NCI-H187 (cell line): ENCODE data around the gene ATXN7L1.
A peak's percentile ranks its signal among the peaks of the same experiment; 100 is the strongest.
"Not testable (repeated sequence)": the region's sequence is repeated elsewhere in the genome, so short reads cannot be mapped to it uniquely, and the experiment has no call there.

Source experiments
- DNase-seq, 2 experiments: peaks; one replicate each; lab custom pipeline; 2025; lab: John Stamatoyannopoulos, UW

ATXN7L1 gene

DNA sequence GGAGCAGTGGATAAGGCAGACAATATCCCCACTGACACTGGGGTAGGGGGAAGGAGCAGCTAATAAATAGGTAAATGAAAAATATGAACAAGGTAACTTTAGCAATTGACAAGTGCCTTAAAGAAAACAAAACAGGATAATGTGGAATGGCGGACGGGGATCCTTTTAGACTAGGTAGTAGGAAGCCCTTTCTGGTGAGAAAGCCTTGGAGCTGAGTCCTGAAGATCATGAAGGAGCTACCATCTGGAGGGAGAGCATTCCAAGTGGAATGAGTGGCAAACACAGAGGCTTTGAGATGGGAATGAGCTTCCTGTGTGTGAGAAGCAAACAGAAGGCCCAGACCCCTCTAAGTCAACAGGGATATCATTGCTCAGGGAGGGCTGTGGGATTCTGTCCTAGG lies 16.0 kb upstream of the ATXN7L1 start:
- DNase-seq, result no peak

DNA sequence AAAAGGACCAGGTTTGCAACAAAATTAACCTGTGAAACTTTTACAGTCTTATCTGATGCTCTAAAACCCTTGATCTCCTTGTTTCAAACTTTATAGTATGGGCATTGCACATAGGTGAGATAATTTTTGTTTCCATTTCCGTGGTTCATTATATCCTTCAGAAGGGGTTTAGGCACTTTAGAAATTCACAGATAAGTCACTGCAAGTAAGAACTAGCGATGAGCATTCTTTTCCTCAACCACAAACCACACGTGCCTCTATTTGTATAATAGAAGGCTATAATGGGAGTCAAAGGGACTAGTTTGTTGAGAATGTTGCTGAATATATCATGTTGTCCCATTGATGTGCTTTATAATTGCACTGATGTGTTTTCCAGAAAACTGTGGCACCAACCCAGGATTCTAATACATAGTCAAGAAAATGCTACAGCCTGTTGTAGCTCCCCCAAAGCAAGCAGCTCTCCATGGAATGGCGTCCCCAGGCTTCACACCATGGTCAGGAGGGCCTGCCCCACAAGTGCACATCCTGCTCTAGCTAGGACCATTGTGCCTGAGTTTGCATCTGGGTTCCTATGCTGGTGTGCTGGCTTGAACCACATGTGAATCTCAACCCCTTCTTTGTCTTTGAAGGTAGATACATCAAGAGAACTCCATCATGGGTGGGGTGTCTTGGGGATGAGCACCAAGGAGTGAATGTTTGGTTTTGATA lies 14.0 kb upstream of the ATXN7L1 start:
- no peak for DNase-seq

DNA sequence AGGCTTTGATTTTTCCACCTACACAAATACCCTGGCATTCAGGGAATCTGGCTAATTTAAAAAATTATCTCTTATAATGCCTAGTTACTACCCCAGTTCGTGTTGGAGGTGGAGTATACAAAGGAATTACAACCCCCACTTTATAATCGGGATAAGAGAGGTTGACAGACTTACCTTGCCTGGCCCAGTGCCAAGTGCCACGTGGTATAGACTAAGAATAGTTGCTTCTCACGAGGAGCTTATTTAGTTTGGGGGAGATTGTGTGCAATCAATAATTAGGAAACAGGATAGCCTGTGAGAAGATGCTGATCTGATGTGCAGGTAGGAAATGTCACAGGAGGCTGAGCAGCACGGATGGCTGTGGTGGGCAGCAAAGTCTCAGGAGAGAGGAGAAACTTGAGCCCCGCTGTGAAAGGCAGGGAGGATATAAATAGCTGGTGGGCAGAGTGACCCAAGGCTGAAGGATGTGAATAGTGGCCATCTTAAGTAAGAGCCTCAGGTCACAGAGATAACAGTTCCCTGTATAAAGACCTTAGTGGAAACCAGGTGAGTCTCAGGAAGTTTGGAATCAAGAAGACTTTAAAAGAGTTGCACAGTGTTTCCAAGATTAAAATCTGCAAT lies 11.3 kb upstream of the ATXN7L1 start:
- peak in 1 of 2 experiments; percentile 16 for DNase-seq

DNA sequence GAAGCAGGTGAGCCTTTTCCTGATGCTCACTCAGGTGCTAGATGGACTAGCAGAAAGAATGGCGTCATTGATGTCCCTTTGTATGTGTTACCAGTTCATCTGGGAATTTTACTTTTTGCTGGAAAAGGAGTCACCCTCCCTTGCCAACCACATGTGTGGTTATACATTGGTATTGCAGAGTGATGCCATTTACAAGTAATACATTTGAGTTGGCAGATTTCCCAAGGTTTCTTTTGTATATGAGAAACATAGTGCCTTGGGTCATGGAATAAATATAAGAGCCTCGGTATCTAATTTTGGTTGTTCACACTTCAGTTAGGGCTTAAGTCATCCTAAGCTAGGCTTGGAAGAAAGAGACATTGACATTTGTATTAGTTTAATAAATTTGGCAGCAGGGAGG lies 10.4 kb upstream of the ATXN7L1 start:
- no peak for DNase-seq

DNA sequence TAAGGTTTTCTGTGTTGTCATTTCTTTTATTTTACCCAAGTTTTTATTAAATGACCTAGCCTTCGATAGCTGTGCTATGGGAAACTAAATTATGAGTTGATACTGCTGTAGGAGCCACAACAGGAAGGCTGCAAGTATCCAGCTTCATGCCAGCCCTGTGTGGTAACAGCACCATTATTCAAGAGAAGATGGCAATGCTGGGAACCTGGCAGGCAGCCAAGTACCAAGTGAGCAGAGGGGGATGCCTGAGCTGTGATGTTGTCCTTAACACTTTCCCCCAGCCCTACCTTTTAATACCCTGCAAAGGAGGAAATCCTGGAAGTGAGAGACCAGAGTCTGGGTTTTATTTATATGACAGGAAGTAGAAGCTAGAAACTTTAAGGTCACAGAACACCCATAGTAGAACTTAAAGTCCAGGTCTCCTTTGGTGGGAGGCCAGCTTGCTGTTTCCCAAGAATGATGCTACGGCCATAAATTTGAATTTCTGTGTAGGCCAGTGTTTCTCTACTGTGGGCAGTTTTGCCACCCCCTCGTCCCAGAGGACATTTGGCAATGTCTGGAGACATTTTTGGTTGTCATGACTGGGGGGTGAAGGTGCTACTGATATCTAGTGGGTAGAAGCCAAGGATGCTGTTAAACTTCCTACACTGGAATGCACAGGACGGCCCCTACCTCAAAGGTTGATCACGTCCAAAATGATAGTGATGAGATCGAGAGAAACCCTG lies 9.2 kb upstream of the ATXN7L1 start:
- DNase-seq, result peak in 1 of 2 experiments; percentile 16

DNA sequence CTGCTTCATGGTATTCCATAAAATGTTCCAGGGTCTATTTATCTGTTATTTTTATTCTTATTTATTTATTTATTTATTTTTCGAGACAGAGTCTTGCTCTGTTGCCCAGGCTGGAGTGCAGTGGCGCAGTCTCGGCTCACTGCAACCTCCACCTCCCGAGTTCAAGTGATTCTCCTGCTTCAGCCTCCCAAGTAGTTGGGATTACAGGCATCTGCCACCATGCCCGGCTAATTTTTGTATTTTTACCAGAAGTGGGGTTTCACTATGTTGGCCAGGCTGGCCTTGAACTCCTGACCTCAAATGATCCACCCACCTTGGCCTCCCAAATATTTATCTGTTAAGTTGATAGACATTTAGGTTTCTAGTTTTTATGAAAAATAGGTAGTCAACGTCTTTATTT lies 6.8 kb upstream of the ATXN7L1 start:
- DNase-seq, result not testable (repeated sequence)

DNA sequence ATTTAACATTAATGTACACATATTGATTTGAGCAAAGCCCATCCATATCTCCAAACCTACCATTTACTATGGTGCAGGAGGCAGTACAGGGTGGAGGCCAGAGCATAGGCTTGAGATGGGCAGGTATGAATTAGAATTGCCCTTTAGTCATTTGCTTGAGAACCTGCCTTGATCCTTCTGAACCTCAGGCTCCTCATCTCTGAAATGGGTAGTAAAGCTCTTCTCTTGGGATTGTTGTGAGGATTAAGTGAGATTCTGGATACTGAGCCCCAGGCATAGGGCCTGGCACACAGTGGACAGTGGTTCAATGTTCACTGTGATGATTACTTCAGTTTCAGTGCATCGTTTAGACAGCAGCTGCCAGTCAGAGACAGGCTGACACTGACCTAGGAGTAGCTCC lies 5.0 kb upstream of the ATXN7L1 start:
- DNase-seq, result no peak

DNA sequence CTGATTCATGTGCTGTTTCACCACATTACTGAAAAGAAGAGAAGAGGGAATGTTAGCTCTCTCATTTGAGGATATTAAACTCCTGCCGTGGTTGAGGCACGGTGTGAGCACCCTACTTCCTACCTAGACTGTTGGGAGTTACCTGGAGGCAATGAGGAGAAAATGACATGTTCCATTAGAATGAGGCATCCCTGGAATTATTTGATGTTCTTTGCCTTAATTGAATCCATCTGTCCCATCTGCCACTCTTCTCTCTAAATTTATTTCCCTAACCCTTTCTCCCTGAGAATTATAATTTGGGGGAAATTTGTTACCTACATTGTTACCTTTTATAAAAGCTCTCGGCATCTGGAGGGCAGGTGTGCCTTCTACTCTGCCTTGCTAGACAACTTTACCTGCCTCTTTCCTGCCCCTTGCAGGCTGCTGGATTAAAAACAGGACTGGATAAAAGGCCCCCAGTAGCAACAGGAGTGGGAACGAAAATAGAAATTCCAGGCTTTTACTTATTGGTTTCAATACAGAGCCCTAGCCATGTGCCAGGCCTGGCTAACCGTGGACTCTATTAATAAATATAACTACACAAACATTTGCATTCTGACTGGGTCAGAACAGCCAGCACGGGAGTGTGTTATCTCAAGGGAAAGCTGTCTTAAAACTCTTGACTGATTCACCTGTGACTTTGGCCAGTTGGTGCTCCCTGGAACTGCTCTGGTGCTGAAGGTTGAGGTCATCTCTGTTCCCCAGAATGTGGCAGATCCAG lies 4.4 kb upstream of the ATXN7L1 start:
- no peak for DNase-seq

DNA sequence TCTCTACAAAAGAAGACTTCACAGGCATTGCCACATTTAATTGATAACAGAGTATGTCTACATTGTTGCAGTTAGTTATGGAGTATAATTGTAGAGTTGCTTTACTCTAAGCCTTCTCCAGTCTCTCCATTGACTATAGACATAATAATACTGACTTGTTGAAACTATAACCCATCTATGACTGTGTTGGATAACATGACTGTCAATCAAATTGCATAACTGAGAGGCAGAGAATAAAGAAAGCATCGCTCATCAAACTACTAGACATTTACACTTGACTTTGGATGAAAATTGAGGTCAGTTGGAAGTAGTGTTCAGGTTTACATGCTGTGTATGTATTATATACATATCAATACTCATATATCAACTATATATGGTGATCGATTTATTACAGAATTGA lies 3.4 kb upstream of the ATXN7L1 start:
- no peak for DNase-seq

DNA sequence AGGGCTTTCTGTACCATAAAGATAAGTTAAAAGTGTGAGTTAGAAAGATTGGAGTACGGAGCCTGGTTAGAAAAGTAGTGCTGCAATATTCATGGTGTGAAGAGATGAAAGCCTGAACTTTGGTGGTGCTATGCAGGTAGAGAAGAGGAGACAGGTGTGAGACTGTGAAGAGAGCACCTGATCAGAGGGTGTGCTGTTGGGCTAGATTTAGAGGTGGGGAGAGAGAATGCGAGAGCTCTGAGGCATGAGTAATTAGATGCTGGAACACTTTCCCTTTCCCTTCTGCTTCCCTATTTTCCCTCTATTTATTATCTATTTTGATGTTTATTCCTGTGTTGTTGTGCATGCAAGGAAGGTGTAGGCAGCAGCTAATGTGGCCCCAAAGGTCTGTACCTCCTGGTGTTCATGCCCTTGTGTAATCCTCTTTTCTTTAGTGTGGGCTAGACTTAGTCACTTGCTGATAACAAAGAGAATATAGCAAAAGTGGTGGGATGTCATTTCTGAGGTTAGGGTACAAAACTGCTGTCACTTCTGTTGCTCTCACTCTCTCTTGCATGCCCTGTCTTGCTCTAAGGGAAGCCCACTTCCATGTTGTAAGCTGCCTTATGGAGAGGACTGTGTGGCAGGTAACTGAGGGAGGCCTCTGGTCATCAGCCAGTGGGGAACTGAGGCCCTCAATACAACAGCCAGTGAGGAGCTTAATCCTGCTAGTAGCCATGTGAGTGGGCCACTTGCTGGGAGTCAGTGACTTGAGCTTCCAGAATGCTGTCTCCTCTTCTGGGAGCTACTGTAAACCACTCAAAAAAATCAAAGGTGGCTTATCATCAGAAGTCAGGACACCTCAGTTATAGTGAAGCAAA lies 2.6 kb upstream of the ATXN7L1 start:
- DNase-seq, result no peak

DNA sequence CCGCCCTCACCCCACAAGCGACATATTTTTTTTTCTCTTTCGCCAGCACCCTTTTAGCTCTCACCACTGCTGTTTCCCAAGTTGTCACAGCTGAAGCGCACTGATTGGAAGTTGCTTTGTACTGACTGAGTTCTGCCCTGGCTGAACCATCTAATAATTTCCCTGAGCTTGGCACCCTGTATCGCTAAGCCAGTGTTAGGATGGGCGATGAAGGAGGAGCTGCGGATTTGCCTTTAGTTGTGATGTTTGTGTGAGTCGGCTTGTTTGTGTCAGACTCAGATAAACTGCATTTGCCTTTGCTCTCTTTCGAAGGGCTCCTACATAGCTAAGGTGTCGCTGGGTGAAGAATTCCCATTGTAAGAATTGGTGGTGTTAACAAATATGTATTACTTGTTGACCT lies 1.3 kb upstream of the ATXN7L1 start:
- no peak for DNase-seq

DNA sequence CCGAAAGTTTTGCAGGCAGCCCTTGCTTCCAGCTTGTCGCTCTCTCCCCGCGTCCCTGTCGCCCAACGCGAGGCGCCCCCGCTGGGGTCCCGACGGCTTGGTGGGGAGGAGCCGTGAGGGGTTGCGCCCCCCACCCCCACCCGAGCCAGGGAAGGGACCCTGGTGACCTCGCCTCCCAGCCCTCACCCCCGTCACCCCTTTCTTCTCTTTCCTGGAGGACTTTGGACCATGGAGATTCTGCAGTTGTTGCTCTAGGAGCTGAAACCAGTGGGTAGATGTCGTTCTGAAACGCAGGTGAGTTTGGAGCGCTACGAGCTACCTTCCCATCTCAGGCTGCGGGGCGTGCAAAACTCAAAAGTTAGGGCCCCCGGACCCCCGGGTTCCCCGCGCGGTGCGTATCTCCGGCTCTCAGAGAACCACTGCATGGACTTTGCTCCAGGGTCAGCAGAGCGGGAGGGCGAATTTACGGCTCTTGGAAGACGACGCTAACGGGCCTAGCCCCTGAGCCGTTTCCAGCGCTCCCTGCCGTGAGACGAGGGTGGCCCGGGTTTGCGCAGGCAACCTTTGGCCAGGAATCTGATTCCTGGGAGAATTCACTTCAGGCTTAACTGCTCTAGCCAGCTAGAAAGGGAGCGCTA lies 684 bp upstream of the ATXN7L1 start:
- DNase-seq, result peak in 1 of 2 experiments; percentile 48

DNA sequence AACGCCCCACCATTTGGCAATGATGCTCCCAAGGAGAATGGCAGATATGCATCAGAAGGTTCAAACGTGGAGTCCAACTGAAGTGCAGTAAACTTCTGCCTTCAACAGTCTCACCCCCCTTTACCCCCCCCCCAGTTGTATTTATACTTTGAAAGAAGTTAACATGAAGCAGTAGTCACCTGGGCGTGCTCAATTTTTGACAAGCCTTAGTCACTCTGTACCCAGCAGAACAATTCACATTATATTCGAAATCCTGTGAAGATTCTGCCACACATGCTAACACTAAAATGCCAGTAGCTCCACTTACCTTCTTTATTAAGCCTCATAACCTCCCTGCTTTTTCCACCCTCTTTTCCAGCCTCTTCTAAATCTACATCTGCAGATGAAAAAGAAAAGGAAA lies 894 bp downstream of the ATXN7L1 start:
- DNase-seq, result no peak

DNA sequence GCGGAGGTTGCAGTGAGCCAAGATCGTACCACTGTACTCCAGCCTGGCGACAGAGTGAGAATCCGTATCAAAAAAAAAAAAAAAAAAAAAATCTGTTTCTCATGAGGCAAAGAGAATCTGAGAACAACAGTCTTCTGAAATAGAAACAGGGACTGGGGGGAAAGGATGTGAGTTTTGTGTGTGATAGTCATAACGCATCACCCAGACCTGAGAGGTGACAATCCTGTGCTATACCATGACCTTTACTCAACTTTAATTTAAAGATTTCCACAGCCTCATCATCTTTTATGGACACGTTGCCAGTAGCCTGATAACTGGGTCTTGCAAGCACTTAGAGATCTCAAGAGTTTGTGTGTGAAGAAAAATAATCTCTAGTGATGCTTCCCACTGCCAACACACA lies 2.3 kb downstream of the ATXN7L1 start:
- no peak for DNase-seq

DNA sequence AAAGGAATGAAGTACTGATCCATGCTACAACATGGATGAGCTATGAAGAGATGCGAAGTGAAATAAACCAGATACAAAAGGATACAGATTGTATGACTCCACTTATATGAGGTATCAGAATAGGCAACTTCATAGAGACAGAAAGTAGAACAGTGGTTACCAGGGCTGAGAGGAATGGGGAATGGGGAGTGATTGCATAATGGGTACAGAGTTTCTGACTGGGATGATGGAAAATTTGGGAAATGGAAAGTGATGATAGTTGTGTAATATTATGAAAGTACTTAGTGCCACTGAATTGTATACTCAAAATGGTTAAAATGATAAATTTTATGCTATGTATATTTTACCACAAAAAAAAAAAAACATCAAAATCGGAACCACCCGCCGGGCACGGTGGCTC lies 3.9 kb downstream of the ATXN7L1 start:
- no peak for DNase-seq

DNA sequence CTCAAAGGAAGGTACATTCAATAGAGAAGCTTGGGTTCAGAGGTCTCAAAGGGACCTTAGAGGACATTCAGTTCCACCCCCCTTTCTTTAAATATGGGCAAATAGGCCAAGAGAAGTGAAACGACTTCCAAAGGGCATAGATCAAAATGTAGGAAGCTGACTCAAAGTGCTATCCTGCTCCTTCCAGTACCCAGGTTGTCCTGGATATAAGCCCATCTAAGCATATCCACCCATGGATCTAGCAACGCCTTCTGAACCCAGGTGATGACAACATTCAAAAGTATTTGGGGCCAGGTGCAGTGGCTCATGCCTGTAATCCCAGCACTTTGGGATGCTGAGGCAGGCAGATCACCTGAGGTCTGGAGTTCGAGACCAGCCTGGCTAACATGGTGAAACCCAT lies 5.3 kb downstream of the ATXN7L1 start:
- DNase-seq, result no peak

DNA sequence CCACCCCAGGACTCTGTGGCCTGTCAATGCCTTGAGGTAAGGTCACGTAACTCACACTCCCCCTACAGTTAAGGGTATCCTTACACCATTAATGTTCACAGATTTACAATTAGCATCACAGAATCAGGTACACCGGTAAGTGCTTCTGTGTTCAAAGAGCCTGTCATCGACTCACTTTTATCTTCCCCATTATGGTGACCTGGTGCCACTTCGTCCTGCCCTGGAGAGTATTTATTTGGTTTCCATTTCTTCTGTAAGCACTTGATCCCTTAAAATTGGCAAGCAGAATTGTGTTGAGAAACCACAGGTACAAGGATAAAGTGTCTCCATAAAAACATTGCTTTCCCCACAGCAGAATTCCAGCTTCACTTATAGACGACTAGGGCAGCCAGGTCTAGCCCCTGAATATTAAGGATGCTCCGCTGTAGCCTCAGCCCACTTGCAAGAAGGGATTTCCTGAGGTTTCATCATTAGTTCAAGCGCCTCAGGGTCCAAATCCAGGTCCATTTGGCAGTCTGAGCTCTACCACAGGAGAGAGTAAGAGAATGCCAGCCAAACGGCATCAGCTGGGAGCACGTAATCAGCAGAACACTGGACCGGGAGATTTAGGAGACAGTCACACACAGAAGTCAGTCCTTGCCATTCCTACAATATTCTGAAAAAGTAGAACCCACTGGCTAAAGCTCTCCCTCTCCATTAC lies 10.1 kb downstream of the ATXN7L1 start:
- DNase-seq, result peak; percentile 35 to 37

DNA sequence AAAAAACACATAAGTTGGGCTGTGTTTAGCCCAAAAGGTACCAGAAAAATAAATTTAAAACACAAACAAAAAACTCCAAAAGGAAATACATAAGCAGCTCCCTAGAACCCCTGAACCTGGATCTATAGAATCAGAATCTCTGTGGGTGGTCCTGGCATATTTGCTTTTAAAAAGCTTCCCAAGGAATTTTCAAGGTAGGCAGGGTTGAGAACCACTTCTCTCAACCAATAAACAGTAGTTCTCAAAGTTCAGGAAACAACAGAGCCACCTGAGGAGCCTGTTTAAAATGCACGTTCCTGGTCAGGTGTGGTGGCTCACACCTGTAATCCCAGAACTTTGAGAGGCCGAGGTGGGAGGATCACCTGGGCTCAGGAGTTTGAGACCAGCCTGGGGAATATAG lies 12.5 kb downstream of the ATXN7L1 start:
- no peak for DNase-seq

DNA sequence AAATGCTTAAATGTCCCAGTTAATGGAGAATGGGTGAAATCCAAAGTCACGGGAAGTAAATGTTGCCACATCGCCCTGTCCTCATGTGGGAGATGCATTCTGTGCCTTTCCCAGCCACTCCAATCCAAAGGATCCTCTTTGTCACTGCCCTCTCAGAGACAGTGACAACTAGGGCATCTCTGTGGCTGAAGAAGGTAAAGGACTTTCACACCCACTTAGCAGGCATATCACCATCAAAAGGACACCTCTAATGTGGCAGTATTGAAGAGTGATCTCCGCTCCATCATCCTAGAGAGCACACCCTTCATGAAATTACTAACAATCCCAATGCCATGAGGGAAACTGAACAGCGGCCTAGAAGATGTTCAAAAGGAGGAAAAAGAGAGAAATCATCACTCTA lies 13.6 kb downstream of the ATXN7L1 start:
- DNase-seq, result no peak

DNA sequence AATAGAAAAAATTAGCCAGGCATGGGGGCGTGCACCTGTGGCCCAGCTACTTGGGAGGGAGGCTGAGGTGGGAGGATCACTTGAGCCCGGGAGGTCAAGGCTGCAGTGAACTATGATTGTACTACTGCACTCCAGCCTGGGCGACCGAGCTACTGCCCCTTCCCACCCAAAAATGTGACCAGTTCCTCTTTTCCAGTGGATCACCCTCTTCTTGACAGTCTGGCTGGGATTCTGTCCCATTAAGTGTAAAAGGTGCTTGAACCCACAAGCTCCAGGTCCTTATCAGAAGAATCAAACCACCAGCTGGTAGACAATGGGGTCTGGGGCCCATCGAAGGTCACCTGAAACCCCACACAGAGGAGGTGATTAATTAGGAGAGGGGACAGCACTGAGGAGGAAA lies 14.1 kb downstream of the ATXN7L1 start:
- DNase-seq, result no peak

DNA sequence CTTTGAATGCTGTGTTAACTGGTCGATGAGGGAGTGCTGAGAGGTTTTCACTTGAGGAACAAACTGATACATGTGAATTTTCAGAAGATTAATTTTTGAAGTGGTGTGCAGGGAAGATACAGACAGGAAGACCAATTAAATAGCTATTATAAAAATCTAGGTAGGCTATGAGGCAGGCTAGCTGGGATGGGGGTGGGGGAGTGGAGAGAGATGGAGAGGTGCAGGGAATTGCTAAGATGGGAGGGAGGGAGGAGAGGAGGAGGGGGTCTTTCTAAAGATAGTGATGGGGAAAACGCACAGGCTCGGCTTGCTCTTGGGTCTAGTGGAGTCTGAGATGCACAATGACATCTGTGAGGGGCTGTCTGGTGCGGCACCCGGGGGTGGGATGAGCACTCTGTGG lies 15.2 kb downstream of the ATXN7L1 start:
- no peak for DNase-seq
